ENCODE measurements around the gene GAPDH.
A peak's percentile ranks its signal among the peaks of the same experiment; 100 is the strongest.
"Not testable (repeated sequence)": the region's sequence is repeated elsewhere in the genome, so short reads cannot be mapped to it uniquely, and the experiment has no call there.

Gene GAPDH

DNA sequence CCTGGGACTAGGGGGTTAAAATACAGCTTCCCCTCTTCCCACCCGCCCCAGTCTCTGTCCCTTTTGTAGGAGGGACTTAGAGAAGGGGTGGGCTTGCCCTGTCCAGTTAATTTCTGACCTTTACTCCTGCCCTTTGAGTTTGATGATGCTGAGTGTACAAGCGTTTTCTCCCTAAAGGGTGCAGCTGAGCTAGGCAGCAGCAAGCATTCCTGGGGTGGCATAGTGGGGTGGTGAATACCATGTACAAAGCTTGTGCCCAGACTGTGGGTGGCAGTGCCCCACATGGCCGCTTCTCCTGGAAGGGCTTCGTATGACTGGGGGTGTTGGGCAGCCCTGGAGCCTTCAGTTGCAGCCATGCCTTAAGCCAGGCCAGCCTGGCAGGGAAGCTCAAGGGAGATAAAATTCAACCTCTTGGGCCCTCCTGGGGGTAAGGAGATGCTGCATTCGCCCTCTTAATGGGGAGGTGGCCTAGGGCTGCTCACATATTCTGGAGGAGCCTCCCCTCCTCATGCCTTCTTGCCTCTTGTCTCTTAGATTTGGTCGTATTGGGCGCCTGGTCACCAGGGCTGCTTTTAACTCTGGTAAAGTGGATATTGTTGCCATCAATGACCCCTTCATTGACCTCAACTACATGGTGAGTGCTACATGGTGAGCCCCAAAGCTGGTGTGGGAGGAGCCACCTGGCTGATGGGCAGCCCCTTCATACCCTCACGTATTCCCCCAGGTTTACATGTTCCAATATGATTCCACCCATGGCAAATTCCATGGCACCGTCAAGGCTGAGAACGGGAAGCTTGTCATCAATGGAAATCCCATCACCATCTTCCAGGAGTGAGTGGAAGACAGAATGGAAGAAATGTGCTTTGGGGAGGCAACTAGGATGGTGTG is 1.9 kb downstream of the GAPDH start:
- peak overlapping the region; percentile 100 for H3K27ac ChIP-seq
- TF ChIP-seq, protein P1, sequence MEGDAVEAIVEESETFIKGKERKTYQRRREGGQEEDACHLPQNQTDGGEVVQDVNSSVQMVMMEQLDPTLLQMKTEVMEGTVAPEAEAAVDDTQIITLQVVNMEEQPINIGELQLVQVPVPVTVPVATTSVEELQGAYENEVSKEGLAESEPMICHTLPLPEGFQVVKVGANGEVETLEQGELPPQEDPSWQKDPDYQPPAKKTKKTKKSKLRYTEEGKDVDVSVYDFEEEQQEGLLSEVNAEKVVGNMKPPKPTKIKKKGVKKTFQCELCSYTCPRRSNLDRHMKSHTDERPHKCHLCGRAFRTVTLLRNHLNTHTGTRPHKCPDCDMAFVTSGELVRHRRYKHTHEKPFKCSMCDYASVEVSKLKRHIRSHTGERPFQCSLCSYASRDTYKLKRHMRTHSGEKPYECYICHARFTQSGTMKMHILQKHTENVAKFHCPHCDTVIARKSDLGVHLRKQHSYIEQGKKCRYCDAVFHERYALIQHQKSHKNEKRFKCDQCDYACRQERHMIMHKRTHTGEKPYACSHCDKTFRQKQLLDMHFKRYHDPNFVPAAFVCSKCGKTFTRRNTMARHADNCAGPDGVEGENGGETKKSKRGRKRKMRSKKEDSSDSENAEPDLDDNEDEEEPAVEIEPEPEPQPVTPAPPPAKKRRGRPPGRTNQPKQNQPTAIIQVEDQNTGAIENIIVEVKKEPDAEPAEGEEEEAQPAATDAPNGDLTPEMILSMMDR (IDR thresholded peaks at IDR 0.05; ENCODE audit: low read depth, low read length) = no peak
- H3K4me3 ChIP-seq (ENCODE audit: low read depth, low read length) = peak overlapping the region; percentile 81
- DNase-seq = no peak
- no peaks in the 10 kb centered on the region for H3K9me3 ChIP-seq (ENCODE audit: severe bottlenecking)
- H3K27me3 ChIP-seq (ENCODE audit: insufficient read depth, low read depth, severe bottlenecking) = no peaks in the 10 kb centered on the region
- H3K36me3 ChIP-seq = peaks cover 76% of the 10 kb centered on the region

DNA sequence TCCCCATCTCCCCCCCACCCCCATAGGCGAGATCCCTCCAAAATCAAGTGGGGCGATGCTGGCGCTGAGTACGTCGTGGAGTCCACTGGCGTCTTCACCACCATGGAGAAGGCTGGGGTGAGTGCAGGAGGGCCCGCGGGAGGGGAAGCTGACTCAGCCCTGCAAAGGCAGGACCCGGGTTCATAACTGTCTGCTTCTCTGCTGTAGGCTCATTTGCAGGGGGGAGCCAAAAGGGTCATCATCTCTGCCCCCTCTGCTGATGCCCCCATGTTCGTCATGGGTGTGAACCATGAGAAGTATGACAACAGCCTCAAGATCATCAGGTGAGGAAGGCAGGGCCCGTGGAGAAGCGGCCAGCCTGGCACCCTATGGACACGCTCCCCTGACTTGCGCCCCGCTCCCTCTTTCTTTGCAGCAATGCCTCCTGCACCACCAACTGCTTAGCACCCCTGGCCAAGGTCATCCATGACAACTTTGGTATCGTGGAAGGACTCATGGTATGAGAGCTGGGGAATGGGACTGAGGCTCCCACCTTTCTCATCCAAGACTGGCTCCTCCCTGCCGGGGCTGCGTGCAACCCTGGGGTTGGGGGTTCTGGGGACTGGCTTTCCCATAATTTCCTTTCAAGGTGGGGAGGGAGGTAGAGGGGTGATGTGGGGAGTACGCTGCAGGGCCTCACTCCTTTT is 2.7 kb downstream of the GAPDH start:
- Histone ChIP-seq H3K27me3 (ENCODE audit: insufficient read depth, low read depth, severe bottlenecking) (no peaks in the 10 kb centered on the region), H3K9me3 (ENCODE audit: severe bottlenecking) (no peaks in the 10 kb centered on the region), H3K36me3 (peaks cover 73% of the 10 kb centered on the region), H3K4me3 (ENCODE audit: low read depth, low read length) (no peak overlapping the region), H3K27ac (no peak overlapping the region)
- TF ChIP-seq, protein P1 (IDR thresholded peaks at IDR 0.05; ENCODE audit: low read depth, low read length) = no peak
- DNase-seq = no peak

DNA sequence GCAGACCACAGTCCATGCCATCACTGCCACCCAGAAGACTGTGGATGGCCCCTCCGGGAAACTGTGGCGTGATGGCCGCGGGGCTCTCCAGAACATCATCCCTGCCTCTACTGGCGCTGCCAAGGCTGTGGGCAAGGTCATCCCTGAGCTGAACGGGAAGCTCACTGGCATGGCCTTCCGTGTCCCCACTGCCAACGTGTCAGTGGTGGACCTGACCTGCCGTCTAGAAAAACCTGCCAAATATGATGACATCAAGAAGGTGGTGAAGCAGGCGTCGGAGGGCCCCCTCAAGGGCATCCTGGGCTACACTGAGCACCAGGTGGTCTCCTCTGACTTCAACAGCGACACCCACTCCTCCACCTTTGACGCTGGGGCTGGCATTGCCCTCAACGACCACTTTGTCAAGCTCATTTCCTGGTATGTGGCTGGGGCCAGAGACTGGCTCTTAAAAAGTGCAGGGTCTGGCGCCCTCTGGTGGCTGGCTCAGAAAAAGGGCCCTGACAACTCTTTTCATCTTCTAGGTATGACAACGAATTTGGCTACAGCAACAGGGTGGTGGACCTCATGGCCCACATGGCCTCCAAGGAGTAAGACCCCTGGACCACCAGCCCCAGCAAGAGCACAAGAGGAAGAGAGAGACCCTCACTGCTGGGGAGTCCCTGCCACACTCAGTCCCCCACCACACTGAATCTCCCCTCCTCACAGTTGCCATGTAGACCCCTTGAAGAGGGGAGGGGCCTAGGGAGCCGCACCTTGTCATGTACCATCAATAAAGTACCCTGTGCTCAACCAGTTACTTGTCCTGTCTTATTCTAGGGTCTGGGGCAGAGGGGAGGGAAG is 3.5 kb downstream of the GAPDH start:
- TF ChIP-seq, protein P1 (IDR thresholded peaks at IDR 0.05; ENCODE audit: low read depth, low read length) = peak; percentile 72
- peaks cover 75% of the 10 kb centered on the region for H3K36me3 ChIP-seq
- DNase-seq = peak; percentile 82
- not testable (repeated sequence) for H3K27ac ChIP-seq; H3K4me3 ChIP-seq (ENCODE audit: low read depth, low read length); H3K27me3 ChIP-seq (ENCODE audit: insufficient read depth, low read depth, severe bottlenecking); H3K9me3 ChIP-seq (ENCODE audit: severe bottlenecking)

DNA sequence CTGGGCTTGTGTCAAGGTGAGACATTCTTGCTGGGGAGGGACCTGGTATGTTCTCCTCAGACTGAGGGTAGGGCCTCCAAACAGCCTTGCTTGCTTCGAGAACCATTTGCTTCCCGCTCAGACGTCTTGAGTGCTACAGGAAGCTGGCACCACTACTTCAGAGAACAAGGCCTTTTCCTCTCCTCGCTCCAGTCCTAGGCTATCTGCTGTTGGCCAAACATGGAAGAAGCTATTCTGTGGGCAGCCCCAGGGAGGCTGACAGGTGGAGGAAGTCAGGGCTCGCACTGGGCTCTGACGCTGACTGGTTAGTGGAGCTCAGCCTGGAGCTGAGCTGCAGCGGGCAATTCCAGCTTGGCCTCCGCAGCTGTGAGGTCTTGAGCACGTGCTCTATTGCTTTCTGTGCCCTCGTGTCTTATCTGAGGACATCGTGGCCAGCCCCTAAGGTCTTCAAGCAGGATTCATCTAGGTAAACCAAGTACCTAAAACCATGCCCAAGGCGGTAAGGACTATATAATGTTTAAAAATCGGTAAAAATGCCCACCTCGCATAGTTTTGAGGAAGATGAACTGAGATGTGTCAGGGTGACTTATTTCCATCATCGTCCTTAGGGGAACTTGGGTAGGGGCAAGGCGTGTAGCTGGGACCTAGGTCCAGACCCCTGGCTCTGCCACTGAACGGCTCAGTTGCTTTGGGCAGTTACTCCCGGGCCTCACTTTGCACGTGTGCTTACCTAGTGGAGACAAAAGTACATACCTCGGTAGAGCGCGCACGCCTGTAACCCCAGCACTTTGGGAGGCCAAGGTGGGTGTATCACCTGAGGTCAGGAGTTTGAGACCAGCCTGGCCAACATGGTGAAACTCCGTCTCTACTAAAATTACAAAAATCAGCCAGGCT is 4.3 kb downstream of the GAPDH start:
- Histone ChIP-seq H3K4me3 (ENCODE audit: low read depth, low read length) (no peak overlapping the region), H3K27me3 (ENCODE audit: insufficient read depth, low read depth, severe bottlenecking) (no peaks in the 10 kb centered on the region), H3K9me3 (ENCODE audit: severe bottlenecking) (no peaks in the 10 kb centered on the region), H3K27ac (no peak overlapping the region), H3K36me3 (peaks cover 79% of the 10 kb centered on the region)
- TF ChIP-seq, protein P1 (IDR thresholded peaks at IDR 0.05; ENCODE audit: low read depth, low read length) = no peak
- no peak for DNase-seq

DNA sequence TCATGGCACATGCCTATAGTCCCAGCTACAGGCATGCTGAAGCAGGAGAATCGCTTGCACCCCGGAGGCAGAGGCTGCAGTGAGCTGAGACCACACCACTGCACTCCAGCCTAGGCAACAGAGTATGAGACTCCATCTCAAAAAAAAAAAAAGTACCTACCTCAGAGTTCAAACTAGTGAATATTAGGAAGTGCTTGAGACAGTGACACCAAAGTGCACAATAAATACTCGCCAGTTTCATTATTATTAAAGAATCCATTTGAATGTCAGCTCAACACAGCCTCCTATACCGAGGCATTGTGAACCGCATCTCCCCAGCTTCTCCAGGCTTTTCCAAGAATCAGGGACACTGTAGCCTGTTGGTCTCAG is 5.0 kb downstream of the GAPDH start:
- TF ChIP-seq, protein P1 (IDR thresholded peaks at IDR 0.05; ENCODE audit: low read depth, low read length) = no peak
- no peak for DNase-seq

More for the DNA sequence above, 5.0 kb downstream of the GAPDH start:
- no peaks in the 10 kb centered on the region for H3K27me3 ChIP-seq (ENCODE audit: insufficient read depth, low read depth, severe bottlenecking)
- no peaks in the 10 kb centered on the region for H3K9me3 ChIP-seq (ENCODE audit: severe bottlenecking)
- no peak overlapping the region for H3K27ac ChIP-seq
- no peak overlapping the region for H3K4me3 ChIP-seq (ENCODE audit: low read depth, low read length)
- H3K36me3 ChIP-seq = peaks cover 81% of the 10 kb centered on the region

All from WERI-Rb-1 (cell line).